Measurements from ENCODE around the gene PVALEF. TPM values are rescaled to one million over a fixed set of nuclear protein-coding genes. Genes with fewer than 3 reads are reported as not detected.

Gene PVALEF
- total RNA-seq, 1 experiment from 2014 or later, result not detected

DNA sequence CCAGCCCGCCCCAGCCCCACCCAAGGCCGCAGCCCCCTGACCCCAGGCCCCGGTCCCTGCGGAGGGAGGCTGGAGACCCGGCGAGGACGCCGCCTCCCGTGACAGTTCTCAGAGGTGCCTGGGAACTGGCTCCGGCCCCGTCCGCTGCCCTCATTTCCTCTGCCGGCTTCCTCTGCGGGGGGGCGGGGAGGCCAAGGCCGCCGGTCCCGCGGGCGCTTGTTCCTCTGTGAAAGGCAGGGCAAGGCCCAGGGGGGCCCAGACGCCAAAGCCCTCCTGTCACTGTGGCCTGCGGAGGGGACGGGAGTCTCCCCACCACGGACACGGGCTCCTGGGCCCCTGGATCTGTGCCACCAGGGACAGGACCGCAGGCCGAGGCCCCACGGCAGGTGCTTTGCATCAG, 5.0 kb upstream of the PVALEF start:
- no peak for DNase-seq
- Histone ChIP-seq H3K36me3 (replicated peaks; ENCODE audit: control insufficient read depth, insufficient read depth, low read length) (no peaks in the 10 kb centered on the region), H3K4me3 (ENCODE audit: insufficient read depth, low read depth, low read length) (no peak overlapping the region), H3K27me3 (ENCODE audit: control insufficient read depth, insufficient read depth, low read length) (no peaks in the 10 kb centered on the region)

DNA sequence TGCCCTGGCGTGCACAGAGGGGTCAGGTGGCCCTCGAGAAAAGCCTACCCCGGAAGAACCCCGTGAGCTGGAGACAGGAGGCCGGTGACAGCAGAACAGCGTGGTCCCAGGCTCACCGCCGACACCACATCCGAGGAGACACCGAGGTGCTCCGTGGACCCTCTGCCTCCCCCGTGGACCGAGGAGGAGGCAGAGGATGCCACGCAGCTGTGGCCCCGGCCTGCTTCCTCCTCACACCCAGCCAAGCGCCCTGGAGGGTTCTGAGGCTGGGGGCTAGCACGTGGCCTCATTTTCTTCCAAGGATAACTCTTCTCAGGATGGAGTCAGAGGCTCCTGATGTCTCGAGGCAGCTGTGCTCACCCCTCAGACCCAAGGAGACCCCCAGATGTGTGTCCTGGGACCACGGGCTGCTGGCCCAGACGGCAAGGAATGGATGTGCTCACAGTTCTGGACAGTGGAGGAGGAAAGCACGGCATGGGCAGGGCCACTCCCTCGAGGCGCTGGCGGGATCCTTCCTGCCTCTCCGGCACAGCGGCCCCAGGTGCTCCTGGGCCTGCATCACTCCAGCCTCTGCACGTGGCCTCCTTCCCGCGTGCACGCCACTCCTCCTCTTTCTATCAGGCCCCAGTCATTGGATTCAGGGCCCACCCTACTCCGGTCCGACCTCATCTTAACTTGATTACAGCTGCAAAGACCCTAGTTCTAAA, 4.4 kb upstream of the PVALEF start:
- no peak overlapping the region for H3K4me3 ChIP-seq (ENCODE audit: insufficient read depth, low read depth, low read length)
- H3K27me3 ChIP-seq (ENCODE audit: control insufficient read depth, insufficient read depth, low read length), result peaks cover 1% of the 10 kb centered on the region; the same call in 1 of the 2 replicates
- H3K36me3 ChIP-seq (replicated peaks; ENCODE audit: control insufficient read depth, insufficient read depth, low read length), result no peaks in the 10 kb centered on the region
- no peak for DNase-seq

DNA sequence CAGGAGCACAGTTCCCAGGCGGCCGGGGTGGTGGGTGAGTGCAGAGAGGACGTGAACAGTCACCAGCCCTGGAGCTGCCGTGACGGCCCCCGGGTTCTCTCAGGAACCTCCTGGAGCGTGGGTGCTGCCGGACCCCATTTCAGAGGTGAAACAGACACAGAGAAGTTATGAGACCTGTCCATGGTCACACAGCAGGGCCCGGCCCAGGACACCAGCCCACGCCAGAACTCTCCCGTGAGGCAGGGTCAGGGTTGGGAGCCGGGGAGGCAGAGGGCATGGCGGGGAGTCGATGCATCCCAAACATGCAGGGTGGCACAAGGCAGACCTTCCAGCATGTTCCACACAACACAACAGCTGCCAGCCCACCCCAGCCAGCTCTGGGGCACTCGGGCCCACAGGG, 3.8 kb upstream of the PVALEF start:
- Histone ChIP-seq H3K36me3 (replicated peaks; ENCODE audit: control insufficient read depth, insufficient read depth, low read length) (no peaks in the 10 kb centered on the region), H3K27me3 (ENCODE audit: control insufficient read depth, insufficient read depth, low read length) (peaks cover 3% of the 10 kb centered on the region)

DNA sequence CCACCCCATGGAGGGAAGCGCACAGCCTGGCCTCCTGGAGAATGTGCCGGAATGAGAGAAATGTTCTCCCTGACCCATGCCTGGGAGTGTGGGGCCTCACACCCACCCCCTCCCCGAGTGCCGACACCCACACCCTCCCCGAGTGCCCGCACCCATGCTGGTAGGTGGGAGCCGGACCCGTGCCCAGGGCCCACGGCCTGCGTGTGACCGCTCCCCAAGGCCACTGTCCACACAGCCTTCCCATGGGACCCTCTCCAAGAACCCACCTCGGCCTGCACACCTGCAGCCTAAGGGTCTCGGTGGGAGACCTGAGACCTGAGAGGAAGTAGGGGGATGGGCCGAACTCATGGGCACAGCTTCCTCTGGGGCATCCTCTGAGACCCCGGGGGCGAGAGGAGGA, 3.3 kb upstream of the PVALEF start:
- H3K4me3 ChIP-seq (ENCODE audit: insufficient read depth, low read depth, low read length), result no peak overlapping the region
- DNase-seq, result no peak
- H3K27me3 ChIP-seq (ENCODE audit: control insufficient read depth, insufficient read depth, low read length), result peaks cover 4% of the 10 kb centered on the region
- no peaks in the 10 kb centered on the region for H3K36me3 ChIP-seq (replicated peaks; ENCODE audit: control insufficient read depth, insufficient read depth, low read length)

More for the DNA sequence above, 3.8 kb upstream of the PVALEF start:
- no peak overlapping the region for H3K4me3 ChIP-seq (ENCODE audit: insufficient read depth, low read depth, low read length)
- no peak for DNase-seq

DNA sequence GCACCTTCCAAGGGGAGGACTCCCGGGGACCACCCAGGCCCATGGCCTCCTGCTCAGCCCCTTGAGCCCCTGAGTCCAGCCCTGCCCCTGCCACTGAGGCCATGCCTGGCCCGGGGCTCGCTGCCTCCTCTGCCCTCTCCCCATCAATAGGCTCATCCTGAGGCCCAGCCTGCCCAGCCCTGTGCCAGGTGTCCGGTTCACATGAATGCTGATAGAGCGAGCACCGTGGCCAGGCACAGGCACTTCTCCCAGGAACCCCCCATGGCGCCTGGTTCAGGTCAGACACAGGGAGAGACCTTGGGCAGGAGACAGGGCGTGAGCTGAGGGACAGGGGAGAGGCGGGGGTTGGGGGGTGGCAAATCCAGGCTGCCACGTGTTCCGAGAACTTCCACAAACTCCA, 2.8 kb upstream of the PVALEF start:
- no peak for DNase-seq
- no peaks in the 10 kb centered on the region for H3K36me3 ChIP-seq (replicated peaks; ENCODE audit: control insufficient read depth, insufficient read depth, low read length)
- H3K27me3 ChIP-seq (ENCODE audit: control insufficient read depth, insufficient read depth, low read length), result peaks cover 4% of the 10 kb centered on the region
- no peak overlapping the region for H3K4me3 ChIP-seq (ENCODE audit: insufficient read depth, low read depth, low read length)

DNA sequence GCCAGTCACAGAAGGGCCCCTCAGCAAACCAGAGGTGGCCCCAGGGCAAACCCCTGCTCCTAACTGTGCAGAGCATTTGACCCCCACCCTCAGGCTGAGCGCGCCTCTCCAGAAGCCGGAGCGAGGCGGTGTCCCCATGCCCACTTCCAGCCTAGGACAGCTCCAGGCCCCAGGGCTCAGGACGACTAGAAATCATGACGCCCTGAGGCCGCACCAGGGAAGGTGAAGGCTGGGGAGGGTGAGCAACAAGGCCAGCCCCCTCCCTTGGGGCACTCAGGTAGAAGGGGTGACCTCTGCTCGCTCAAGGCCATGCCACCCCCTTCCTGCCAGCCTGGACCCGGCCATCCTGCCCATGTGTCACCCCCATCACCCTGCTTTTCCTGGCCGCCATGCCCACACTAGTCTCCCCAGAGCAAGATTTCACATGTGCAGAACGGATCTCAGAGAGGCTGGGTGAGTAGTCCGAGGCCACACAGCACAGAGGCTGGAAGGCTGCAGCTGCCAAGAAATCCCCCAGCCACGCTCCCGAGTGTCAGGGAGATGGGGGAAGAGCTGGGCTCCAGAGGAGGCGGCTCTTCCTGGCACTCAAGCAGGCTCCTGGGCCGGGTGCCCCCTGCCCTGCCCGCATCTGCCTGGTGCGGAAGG, 2.1 kb upstream of the PVALEF start:
- Histone ChIP-seq H3K27me3 (ENCODE audit: control insufficient read depth, insufficient read depth, low read length) (peaks cover 4% of the 10 kb centered on the region), H3K36me3 (replicated peaks; ENCODE audit: control insufficient read depth, insufficient read depth, low read length) (no peaks in the 10 kb centered on the region), H3K4me3 (ENCODE audit: insufficient read depth, low read depth, low read length) (no peak overlapping the region)
- DNase-seq, result no peak

DNA sequence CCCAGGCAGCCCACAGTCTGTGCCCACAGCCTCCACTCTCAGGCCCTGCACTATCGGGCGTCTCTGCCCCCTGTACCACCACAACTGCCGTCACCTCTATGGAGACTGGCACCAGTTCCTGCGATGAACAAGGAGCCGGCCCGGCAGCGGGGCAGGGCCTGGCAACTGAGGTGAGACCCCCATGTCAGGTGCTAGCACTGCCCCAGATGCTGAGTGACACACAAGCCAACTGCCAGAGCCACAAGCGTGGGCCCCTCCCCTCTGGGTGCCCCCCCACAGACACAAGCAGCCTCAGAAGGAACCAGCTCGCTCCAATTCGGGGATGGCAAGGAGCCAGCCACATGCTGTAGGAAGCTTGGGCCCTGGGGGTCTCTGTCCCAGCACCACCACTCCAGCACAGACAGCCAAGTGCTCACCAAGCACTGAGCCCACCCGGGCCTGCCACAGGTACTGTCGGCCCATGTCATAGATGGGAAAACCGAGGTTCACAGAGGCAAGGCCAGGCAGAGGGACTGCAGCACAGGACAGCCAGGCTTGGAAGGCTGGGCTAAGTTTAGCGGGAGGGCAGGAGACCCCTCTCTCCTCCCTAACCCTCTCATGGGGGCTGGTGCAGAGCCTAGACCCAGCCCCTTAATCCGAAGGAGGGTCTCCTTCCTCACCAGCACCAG, 1.5 kb upstream of the PVALEF start:
- no peak for DNase-seq
- peaks cover 4% of the 10 kb centered on the region for H3K27me3 ChIP-seq (ENCODE audit: control insufficient read depth, insufficient read depth, low read length)
- H3K36me3 ChIP-seq (replicated peaks; ENCODE audit: control insufficient read depth, insufficient read depth, low read length), result no peaks in the 10 kb centered on the region
- no peak overlapping the region for H3K4me3 ChIP-seq (ENCODE audit: insufficient read depth, low read depth, low read length)

DNA sequence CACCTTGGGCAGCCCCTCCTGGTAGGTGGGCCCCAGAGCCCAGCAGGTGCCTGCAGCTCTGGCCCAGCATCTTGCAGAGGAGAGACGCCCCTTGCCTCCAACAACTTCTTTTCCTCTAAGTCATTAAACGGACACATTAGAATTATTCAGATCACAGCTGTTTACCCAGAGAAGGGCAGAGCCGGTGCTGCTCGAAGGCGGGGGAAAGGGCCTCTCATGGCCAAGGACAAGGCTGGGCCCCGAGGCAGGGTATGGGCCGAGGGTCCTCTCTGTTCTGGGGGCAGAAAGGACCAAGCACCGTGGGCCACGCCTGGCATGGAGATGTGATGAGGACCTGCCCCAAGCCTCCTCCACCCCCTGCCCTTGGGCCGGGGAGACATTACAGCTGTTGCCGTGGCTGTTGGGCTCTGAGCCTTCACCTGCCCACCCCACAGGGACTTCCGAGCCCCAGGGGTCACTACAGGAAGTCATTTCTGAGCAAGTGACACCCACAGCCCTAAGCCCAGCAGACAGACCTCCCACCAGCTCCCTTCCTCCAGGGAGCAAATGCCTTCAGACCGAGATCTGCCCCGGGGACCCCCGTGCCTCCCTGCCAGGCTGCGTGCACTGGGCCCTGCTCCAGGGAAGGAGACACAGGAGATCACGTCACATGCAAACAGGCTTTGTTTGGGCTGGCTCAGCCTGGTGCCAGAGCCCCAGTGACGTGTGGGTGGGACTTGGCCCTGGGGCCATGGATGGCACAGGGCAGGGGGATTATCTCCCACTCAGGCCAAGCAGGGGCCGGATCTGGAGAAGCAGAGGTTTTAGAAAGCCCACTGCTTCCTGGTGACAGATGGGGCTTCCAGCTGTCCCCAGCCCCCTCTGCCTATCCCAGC, 699 bp upstream of the PVALEF start:
- Histone ChIP-seq H3K4me3 (ENCODE audit: insufficient read depth, low read depth, low read length) (no peak overlapping the region), H3K36me3 (replicated peaks; ENCODE audit: control insufficient read depth, insufficient read depth, low read length) (no peaks in the 10 kb centered on the region), H3K27me3 (ENCODE audit: control insufficient read depth, insufficient read depth, low read length) (peaks cover 4% of the 10 kb centered on the region)
- DNase-seq, result no peak

DNA sequence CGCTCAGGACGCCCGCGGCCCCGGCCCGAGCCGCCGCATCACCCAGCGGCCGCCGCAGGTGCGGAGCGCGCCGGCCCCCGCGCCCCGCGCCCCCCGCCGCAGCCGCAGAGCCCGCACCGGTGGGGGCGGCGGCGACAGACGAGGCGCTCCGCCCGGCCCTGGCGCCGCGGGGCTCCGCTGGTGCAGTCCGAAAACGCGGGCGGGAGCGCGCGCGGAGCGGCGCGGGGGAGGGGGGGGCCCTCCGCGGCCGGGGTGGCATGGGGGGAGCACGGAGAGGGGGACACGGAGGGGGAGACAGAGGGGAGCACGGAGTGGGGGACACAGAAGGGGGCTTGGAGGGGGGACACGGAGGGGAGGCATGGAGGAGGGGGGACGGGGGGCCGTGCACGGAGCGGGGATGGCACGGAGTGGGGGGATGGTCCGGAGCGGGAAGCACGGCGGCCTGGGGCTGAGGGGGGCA, 756 bp downstream of the PVALEF start, which contains the start of gene AATK:
TSS of gene AATK (minus strand) at position 189 of the 460 bp plus-strand sequence. CDS start 229 bp downstream, outside the sequence.
- peaks cover 4% of the 10 kb centered on the region for H3K27me3 ChIP-seq (ENCODE audit: control insufficient read depth, insufficient read depth, low read length)
- no peaks in the 10 kb centered on the region for H3K36me3 ChIP-seq (replicated peaks; ENCODE audit: control insufficient read depth, insufficient read depth, low read length)
- peak within 1 kb of the TSS; percentile 40 for H3K4me3 ChIP-seq (ENCODE audit: insufficient read depth, low read depth, low read length)
- peak; percentile 92 for DNase-seq

DNA sequence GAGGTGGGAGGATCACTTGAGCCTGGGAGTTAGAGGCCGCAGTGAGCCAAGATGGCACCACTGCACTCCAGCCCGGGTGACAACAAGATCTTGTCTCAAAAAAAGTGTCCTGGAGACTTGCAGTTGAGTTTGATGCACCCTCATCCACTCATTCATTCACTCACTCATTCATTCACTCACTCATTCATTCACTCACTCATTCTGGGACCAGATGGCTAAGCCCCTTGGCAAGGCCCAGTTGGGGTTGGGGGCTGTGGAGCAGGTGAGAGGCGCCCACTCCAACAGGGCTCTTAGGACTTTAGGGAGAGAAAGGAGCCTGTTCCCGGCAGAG, 1.9 kb downstream of the PVALEF start:
- Histone ChIP-seq H3K27me3 (ENCODE audit: control insufficient read depth, insufficient read depth, low read length) (peaks cover 4% of the 10 kb centered on the region), H3K36me3 (replicated peaks; ENCODE audit: control insufficient read depth, insufficient read depth, low read length) (no peaks in the 10 kb centered on the region), H3K4me3 (ENCODE audit: insufficient read depth, low read depth, low read length) (no peak overlapping the region)
- no peak for DNase-seq

DNA sequence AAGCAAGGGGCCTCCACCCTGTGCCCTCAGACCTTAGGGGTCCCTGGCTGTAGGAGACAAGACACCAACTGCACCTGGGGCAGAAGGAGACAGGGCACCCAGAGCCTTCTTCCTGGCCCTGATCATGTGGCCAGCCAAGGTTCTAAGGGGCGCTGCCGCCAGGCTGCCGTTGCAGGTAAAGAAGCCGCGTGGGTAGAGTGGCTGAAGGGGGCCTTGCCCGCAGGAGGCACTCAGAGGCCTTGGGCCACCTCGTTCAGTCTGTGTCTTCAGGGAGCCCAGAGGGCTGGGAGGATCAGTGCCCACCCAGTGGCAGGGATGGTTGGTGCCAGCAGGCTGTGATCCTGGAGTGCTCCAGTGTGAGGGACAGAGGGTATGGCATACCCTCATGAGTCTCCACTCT, 2.3 kb downstream of the PVALEF start:
- no peaks in the 10 kb centered on the region for H3K36me3 ChIP-seq (replicated peaks; ENCODE audit: control insufficient read depth, insufficient read depth, low read length)
- no peak overlapping the region for H3K4me3 ChIP-seq (ENCODE audit: insufficient read depth, low read depth, low read length)
- DNase-seq, result no peak
- peaks cover 4% of the 10 kb centered on the region for H3K27me3 ChIP-seq (ENCODE audit: control insufficient read depth, insufficient read depth, low read length)

DNA sequence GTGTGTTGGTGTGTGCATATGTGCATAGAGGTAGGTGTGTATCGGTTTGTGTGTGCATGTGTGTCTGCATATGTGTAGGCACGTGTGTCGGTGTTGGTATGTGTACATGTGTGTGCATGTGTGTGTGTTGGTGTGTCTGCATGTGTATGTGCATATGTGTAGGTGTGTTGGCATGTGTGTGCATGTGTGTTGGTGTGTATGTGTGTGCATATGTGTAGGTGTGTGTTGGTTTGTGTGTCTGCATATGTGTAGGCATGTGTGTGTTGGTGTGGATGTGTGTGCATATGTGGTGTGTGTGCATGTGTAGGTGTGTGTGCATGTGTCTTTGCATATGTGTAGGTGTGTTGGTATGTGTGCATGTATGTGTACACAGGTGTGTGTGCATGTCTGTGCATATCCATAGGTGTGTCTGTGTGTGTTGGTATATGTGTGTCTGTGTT, 4.6 kb downstream of the PVALEF start:
- DNase-seq, result no peak
- no peaks in the 10 kb centered on the region for H3K36me3 ChIP-seq (replicated peaks; ENCODE audit: control insufficient read depth, insufficient read depth, low read length)

DNA sequence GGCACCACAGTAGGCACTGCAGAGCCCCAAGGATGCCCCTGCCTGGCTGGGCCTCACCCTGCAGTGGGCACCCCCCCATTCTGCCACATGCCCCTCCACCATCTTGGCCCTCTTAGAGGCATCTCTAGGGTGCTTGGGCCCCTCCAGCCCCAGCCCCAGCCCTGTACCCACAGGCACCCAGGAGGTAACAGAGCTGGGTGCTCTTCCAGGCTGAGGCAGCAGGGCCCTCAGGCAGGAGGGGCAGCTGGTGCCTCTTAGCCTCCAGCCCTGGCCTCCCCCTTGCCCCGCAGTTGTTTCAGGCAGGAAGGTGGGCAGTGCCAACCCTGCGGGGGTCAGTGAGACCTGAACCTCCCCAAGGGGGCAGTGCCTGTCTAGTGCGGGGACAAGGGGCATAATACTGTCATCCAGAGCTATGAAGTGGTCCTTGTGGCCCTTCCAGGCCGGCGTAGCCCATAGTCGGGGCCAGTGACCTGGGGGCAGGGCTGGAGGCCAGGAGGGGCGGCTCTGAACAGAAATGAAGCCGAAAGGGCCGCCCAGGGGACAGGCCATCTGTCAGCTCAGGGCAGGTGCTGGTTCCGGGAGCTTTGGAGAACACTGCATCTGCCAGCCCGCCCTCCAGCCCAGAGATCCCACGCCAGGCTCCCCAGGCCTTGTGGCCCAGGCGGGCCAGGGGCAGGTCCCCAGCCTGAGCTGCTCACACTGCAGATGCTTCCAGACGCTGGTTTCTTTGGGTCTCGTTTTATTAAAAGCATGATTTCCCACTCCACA, 5.6 kb downstream of the PVALEF start:
- Histone ChIP-seq H3K4me3 (ENCODE audit: insufficient read depth, low read depth, low read length) (no peak overlapping the region), H3K36me3 (replicated peaks; ENCODE audit: control insufficient read depth, insufficient read depth, low read length) (no peaks in the 10 kb centered on the region), H3K27me3 (ENCODE audit: control insufficient read depth, insufficient read depth, low read length) (peaks cover 3% of the 10 kb centered on the region)
- no peak for DNase-seq

More for the DNA sequence above, 4.6 kb downstream of the PVALEF start:
- Histone ChIP-seq H3K27me3 (ENCODE audit: control insufficient read depth, insufficient read depth, low read length) (peaks cover 4% of the 10 kb centered on the region), H3K4me3 (ENCODE audit: insufficient read depth, low read depth, low read length) (no peak overlapping the region)

DNA sequence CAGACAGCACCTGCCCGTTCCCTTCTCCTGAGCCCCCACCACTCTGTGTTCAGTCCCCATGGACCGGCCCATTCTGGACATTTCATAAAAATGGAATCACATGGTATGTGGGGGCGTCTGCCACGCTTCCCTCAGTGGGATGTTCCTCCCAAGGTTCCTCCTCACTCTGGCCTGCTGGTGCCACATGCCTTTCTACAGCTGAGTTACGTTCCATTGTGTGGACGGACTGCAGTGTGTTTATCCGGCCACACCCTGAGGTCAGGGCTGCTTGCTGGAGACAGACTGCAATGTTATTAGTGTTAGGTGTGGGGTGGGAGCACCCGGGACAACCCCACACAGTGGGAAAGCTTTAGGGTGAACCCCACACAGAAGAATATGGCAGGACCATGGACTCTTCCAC, 6.6 kb downstream of the PVALEF start:
- DNase-seq, result no peak
- Histone ChIP-seq H3K27me3 (ENCODE audit: control insufficient read depth, insufficient read depth, low read length) (no peaks in the 10 kb centered on the region), H3K36me3 (replicated peaks; ENCODE audit: control insufficient read depth, insufficient read depth, low read length) (no peaks in the 10 kb centered on the region), H3K4me3 (ENCODE audit: insufficient read depth, low read depth, low read length) (no peak overlapping the region)

Data from H7 (cell line).